ENCODE measurements around the gene TMEM150B.

Gene TMEM150B

DNA sequence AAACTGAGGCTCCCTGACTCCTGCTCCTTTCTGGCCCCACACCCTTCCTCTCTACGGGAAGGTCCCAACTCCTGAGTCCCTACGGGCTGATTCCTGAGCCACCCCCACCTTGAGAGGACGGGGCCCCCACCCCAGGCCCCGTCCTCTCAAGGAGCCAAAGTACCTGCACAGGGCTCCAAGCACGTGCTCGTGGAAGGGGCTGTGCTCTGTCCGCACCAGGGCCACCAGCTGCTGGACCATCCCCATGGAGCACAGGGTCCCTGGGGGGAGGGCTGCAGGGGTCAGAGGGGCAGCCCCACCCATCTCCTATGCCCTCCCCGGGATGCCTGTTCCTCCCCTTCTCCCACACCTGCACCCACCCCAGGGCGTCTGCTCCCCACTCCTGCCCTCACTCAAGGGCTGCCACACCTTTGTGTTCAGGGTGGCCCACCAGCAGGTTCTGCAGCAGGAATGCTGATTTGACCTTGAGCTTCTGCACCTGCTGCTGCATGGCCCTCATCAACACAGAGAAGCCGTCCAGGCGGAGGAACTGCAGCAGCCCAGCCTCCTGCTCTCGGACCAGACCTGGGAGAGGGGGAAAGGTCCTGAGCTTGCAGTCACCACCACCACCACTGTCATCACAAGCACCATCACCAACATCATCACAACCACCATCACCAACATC, 59.3 kb downstream of the TMEM150B start:
- Histone ChIP-seq H3K4me1 (ENCODE audit: control insufficient read depth, insufficient read depth, low read length) (peaks cover 3% of the 10 kb centered on the region), H3K9me3 (ENCODE audit: control insufficient read depth, low read length) (no peaks in the 10 kb centered on the region), H3K27me3 (replicated peaks; ENCODE audit: control insufficient read depth, insufficient read depth, low read length) (no peaks in the 10 kb centered on the region), H3K9ac (ENCODE audit: low read length) (no peak overlapping the region), H3K36me3 (ENCODE audit: control insufficient read depth, insufficient read depth, low read length, severe bottlenecking) (no peaks in the 10 kb centered on the region), H3K4me3 (ENCODE audit: low read length) (no peak overlapping the region)
- DNase-seq (ENCODE audit: low read depth) = no peak

DNA sequence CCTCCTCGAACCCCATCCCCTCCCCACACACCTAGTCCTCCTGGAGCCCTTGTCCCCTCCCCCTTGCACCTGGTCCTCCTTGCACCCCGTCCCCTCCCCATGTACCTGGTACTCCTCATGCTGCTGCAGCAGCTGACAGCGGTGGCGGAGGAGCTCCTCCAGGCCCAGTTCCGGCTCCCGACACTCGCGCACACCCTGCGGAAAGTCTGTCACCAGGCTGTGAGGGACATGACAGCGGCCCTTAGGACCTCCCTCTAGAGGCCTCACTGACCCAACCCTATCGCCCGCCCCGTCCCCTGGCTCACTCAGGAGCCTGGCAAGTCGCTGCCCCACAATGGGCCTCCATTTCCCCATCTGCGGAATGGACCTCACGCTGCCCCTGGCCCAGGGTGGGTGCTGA, 60.0 kb downstream of the TMEM150B start:
- H3K9me3 ChIP-seq (ENCODE audit: control insufficient read depth, low read length) = no peaks in the 10 kb centered on the region
- H3K36me3 ChIP-seq (ENCODE audit: control insufficient read depth, insufficient read depth, low read length, severe bottlenecking) = no peaks in the 10 kb centered on the region
- H3K27me3 ChIP-seq (replicated peaks; ENCODE audit: control insufficient read depth, insufficient read depth, low read length) = no peaks in the 10 kb centered on the region
- H3K4me3 ChIP-seq (ENCODE audit: low read length) = no peak overlapping the region
- H3K4me1 ChIP-seq (ENCODE audit: control insufficient read depth, insufficient read depth, low read length) = peaks cover 3% of the 10 kb centered on the region
- no peak overlapping the region for H3K9ac ChIP-seq (ENCODE audit: low read length)
- no peak for DNase-seq (ENCODE audit: low read depth)

- no peak for DNase-seq (ENCODE audit: low read depth)
- H3K4me3 ChIP-seq (ENCODE audit: low read length) = no peak overlapping the region
- no peak overlapping the region for H3K9ac ChIP-seq (ENCODE audit: low read length)
- H3K36me3 ChIP-seq (ENCODE audit: control insufficient read depth, insufficient read depth, low read length, severe bottlenecking) = no peaks in the 10 kb centered on the region
- no peaks in the 10 kb centered on the region for H3K27me3 ChIP-seq (replicated peaks; ENCODE audit: control insufficient read depth, insufficient read depth, low read length)
- H3K4me1 ChIP-seq (ENCODE audit: control insufficient read depth, insufficient read depth, low read length) = peaks cover 8% of the 10 kb centered on the region
- H3K9me3 ChIP-seq (ENCODE audit: control insufficient read depth, low read length) = no peaks in the 10 kb centered on the region
These were observed 60.6 kb downstream of the TMEM150B start for GRCh38 chr19:55264531-55264930.

All from adipocyte (in vitro differentiated cells).